ENCODE results near the gene ST8SIA2. TPM values are rescaled to one million over a fixed set of nuclear protein-coding genes. Genes with fewer than 3 reads are reported as not detected.

Gene ST8SIA2
- polyA plus RNA-seq, 1 experiment: not detected

GRCh38 chr15:92418864-92419263 is 25.2 kb downstream of the ST8SIA2 start:
- no peak for TF ChIP-seq CTCF (IDR thresholded peaks at IDR 0.05; ENCODE audit: insufficient read depth, low read depth, low read length)
- DNase-seq (ENCODE audit: low read depth): no peak
- Histone ChIP-seq H3K27me3 (ENCODE audit: control insufficient read depth, insufficient read depth, low read length) (no peaks in the 10 kb centered on the region), H3K36me3 (ENCODE audit: control insufficient read depth, insufficient read depth, low read length) (no peaks in the 10 kb centered on the region), H3K4me3 (ENCODE audit: low read depth, low read length) (no peak overlapping the region)
- ChIA-PET POLR2A (no interaction called here), CTCF (no interaction called here)

- H3K4me3 ChIP-seq (ENCODE audit: low read depth, low read length): no peak overlapping the region
- ChIA-PET POLR2A (no interaction called here), CTCF (no interaction called here)
- TF ChIP-seq CTCF (IDR thresholded peaks at IDR 0.05; ENCODE audit: insufficient read depth, low read depth, low read length): no peak
- no peak for DNase-seq (ENCODE audit: low read depth)
- no peaks in the 10 kb centered on the region for H3K27me3 ChIP-seq (ENCODE audit: control insufficient read depth, insufficient read depth, low read length)
- H3K36me3 ChIP-seq (ENCODE audit: control insufficient read depth, insufficient read depth, low read length): no peaks in the 10 kb centered on the region
Observed at GRCh38 chr15:92421976-92422375, 28.3 kb downstream of the ST8SIA2 start.

GRCh38 chr15:92425578-92426225 is 32.0 kb downstream of the ST8SIA2 start:
- no peak for DNase-seq (ENCODE audit: low read depth)
- no peak for TF ChIP-seq CTCF (IDR thresholded peaks at IDR 0.05; ENCODE audit: insufficient read depth, low read depth, low read length)
- H3K27me3 ChIP-seq (ENCODE audit: control insufficient read depth, insufficient read depth, low read length): no peaks in the 10 kb centered on the region
- ChIA-PET CTCF (no interaction called here), POLR2A (no interaction called here)
- no peak overlapping the region for H3K4me3 ChIP-seq (ENCODE audit: low read depth, low read length)
- H3K36me3 ChIP-seq (ENCODE audit: control insufficient read depth, insufficient read depth, low read length): no peaks in the 10 kb centered on the region

- DNase-seq (ENCODE audit: low read depth): no peak
- Histone ChIP-seq H3K27me3 (ENCODE audit: control insufficient read depth, insufficient read depth, low read length) (no peaks in the 10 kb centered on the region), H3K4me3 (ENCODE audit: low read depth, low read length) (no peak overlapping the region), H3K36me3 (ENCODE audit: control insufficient read depth, insufficient read depth, low read length) (no peaks in the 10 kb centered on the region)
- TF ChIP-seq CTCF (IDR thresholded peaks at IDR 0.05; ENCODE audit: insufficient read depth, low read depth, low read length): no peak
- ChIA-PET POLR2A (no interaction called here), CTCF (no interaction called here)
Observed at GRCh38 chr15:92429378-92430068, 35.8 kb downstream of the ST8SIA2 start.

GRCh38 chr15:92430069-92430440 is 36.4 kb downstream of the ST8SIA2 start:
- ChIA-PET POLR2A (no interaction called here), CTCF (no interaction called here)
- H3K27me3 ChIP-seq (ENCODE audit: control insufficient read depth, insufficient read depth, low read length): no peaks in the 10 kb centered on the region

More at GRCh38 chr15:92430069-92430440, 36.4 kb downstream of the ST8SIA2 start:
- Histone ChIP-seq H3K36me3 (ENCODE audit: control insufficient read depth, insufficient read depth, low read length) (no peaks in the 10 kb centered on the region), H3K4me3 (ENCODE audit: low read depth, low read length) (no peak overlapping the region)
- TF ChIP-seq CTCF (IDR thresholded peaks at IDR 0.05; ENCODE audit: insufficient read depth, low read depth, low read length): no peak
- DNase-seq (ENCODE audit: low read depth): no peak
